Measurements from ENCODE around the gene KRT20. TPM values are rescaled to one million over a fixed set of nuclear protein-coding genes. Genes with fewer than 3 reads are reported as not detected.

The KRT20 gene
- total and polyA plus RNA-seq, 9 of the 15 experiments (the other 6 are each of a cell fraction or from before 2014, with no cell fraction given), result 0.44 TPM; not detected in 8

- no peak for TF ChIP-seq E2F8 (IDR thresholded peaks at IDR 0.05; ENCODE audit: low read depth, partially characterized antibody)
- no peak for TF ChIP-seq MCM5 (IDR thresholded peaks at IDR 0.05; ENCODE audit: low read depth)
- TF ChIP-seq ZNF77 (CRISPR knock-in tag; IDR thresholded peaks at IDR 0.05), result no peak
- no peak for TF ChIP-seq RFX5 (IDR thresholded peaks at IDR 0.05; ENCODE audit: low read depth, low read length)
- no peak for TF ChIP-seq RAD21 (CRISPR knock-in tag; conservative IDR thresholded peaks at IDR 0.05 in 1 of 2, IDR thresholded peaks at IDR 0.05 in 1 of 2)
- no peak for TF ChIP-seq KLF10 (CRISPR knock-in tag; IDR thresholded peaks at IDR 0.05)
- TF ChIP-seq FOSL1 (tag; conservative IDR thresholded peaks at IDR 0.05), result 0 out of 2 replicates have a peak, but pooled peaks have one; percentile 33
- no peak for TF ChIP-seq ZNF609 (CRISPR knock-in tag; IDR thresholded peaks at IDR 0.05; ENCODE audit: borderline replicate concordance)
- TF ChIP-seq ZNF354B (CRISPR knock-in tag; IDR thresholded peaks at IDR 0.05), result no peak
- TF ChIP-seq ZNF79 (CRISPR knock-in tag; IDR thresholded peaks at IDR 0.05; ENCODE audit: low read depth), result no peak
- no peak for TF ChIP-seq NFE2L1 (tag; IDR thresholded peaks at IDR 0.05; ENCODE audit: borderline replicate concordance, low read depth)
- no peak for TF ChIP-seq MIER1 (IDR thresholded peaks at IDR 0.05; ENCODE audit: low read depth)
- TF ChIP-seq FOXA3 (CRISPR knock-in tag; conservative IDR thresholded peaks at IDR 0.05 in 1 of 2, IDR thresholded peaks at IDR 0.05 in 1 of 2), result peak in 1 of 2 experiments; percentile 71; a peak in 2 of 4 replicates
- no peak for TF ChIP-seq ZFP36 (IDR thresholded peaks at IDR 0.05; ENCODE audit: low read depth, low read length, partially characterized antibody)
- TF ChIP-seq HNRNPH1 (optimal IDR thresholded peaks at IDR 0.05; ENCODE audit: low read depth, low read length), result no peak
- no peak for TF ChIP-seq E2F3 (CRISPR knock-in tag; IDR thresholded peaks at IDR 0.05)
- no peak for TF ChIP-seq NR3C1 (CRISPR knock-in tag; IDR thresholded peaks at IDR 0.05)
- TF ChIP-seq TCF15 (CRISPR knock-in tag; IDR thresholded peaks at IDR 0.05), result no peak
- no peak for TF ChIP-seq OTX1 (CRISPR knock-in tag; IDR thresholded peaks at IDR 0.05)
- TF ChIP-seq FIP1L1 (IDR thresholded peaks at IDR 0.05; ENCODE audit: low read depth, low read length, poor library complexity, severe bottlenecking), result no peak
- TF ChIP-seq POLR2G (IDR thresholded peaks at IDR 0.05; ENCODE audit: low read depth, low read length), result no peak
- no peak for TF ChIP-seq ZNF644 (tag; IDR thresholded peaks at IDR 0.05; ENCODE audit: low read depth)
These were observed 40.4 kb downstream of the KRT20 start (continued) for GRCh38 chr17:40844671-40845107.
